SU-DHL-6 (cell line): ENCODE data around the gene RGCC.

Experiments used
- H2AFZ ChIP-seq: fragments of 200-600 bp; sonication (generic); 2 replicates; pipeline ENCODE4 v1.6.1; 2014; ENCODE audit warnings: low read depth, mild to moderate bottlenecking, moderate library complexity, mixed read lengths, antibody characterized with exemption, low read length; ENCODE audit not compliant: severe bottlenecking
- H3F3A ChIP-seq: fragments of 200-600 bp; shearing (Covaris generic); 2 replicates; pipeline ENCODE4 v1.6.0; 2016; ENCODE audit warnings: antibody characterized with exemption, mild to moderate bottlenecking; ENCODE audit not compliant: insufficient read depth
- H3K27ac ChIP-seq: fragments of 200-600 bp; sonication (generic); 2 replicates; pipeline ENCODE4 v1.5.1; 2016; ENCODE audit warnings: low read depth, mild to moderate bottlenecking, low read length, moderate library complexity, mixed read lengths
- H3K27me3 ChIP-seq: fragments of 200-600 bp; sonication (generic), shearing (Covaris generic); 2 replicates; pipeline ENCODE4 v1.6.0; 2014; ENCODE audit warnings: mild to moderate bottlenecking, low read length
- H3K36me3 ChIP-seq: fragments of 200-600 bp; sonication (generic); 2 replicates; pipeline ENCODE4 v1.6.1; 2014; ENCODE audit warnings: mild to moderate bottlenecking, low read length, mixed read lengths
- H3K4me2 ChIP-seq: fragments of 300-600, 200-600 bp; shearing (Covaris generic), sonication (generic); 2 replicates; pipeline ENCODE4 v1.6.0; 2014; ENCODE audit warnings: low read length, low read depth, mild to moderate bottlenecking; ENCODE audit not compliant: poor library complexity, severe bottlenecking
- H3K4me3 ChIP-seq: fragments of 200-600 bp; sonication (generic); 2 replicates; pipeline ENCODE4 v1.5.1; 2014; ENCODE audit warnings: antibody characterized with exemption, low read length, mild to moderate bottlenecking, mixed read lengths; ENCODE audit not compliant: insufficient read depth, poor library complexity, severe bottlenecking
- H3K79me2 ChIP-seq: fragments of 200-600 bp; sonication (generic); 2 replicates; pipeline ENCODE4 v1.6.1; 2014; ENCODE audit warnings: mild to moderate bottlenecking, low read length, moderate library complexity; ENCODE audit not compliant: insufficient read depth
- H3K9ac ChIP-seq: fragments of 200-600 bp; sonication (generic); 2 replicates; pipeline ENCODE4 v1.7.0; 2014; ENCODE audit warnings: mild to moderate bottlenecking, low read length
- H3K9me2 ChIP-seq: fragments of 200-600 bp; sonication (generic); replicated peaks from 2 replicates; pipeline ENCODE4 v1.6.1; 2014; ENCODE audit warnings: low read length; ENCODE audit not compliant: insufficient read depth
- H3K9me3 ChIP-seq: fragments of 200-600 bp; sonication (generic); 2 replicates; pipeline ENCODE4 v1.6.1; 2014; ENCODE audit warnings: low read length, mixed read lengths; ENCODE audit not compliant: insufficient read depth
- H4K20me1 ChIP-seq: fragments of 200-600 bp; sonication (generic); 2 replicates; pipeline ENCODE4 v1.6.1; 2014; ENCODE audit warnings: low read depth, mild to moderate bottlenecking, antibody characterized with exemption, low read length, moderate library complexity, mixed read lengths
- CTCF ChIP-seq: fragments of 200-600 bp; sonication (generic); IDR thresholded peaks from one replicate; pipeline ENCODE4 v1.5.1; 2017; ENCODE audit warnings: antibody characterized with exemption, mild to moderate bottlenecking, low read length, moderate library complexity; ENCODE audit not compliant: insufficient read depth, poor library complexity, severe bottlenecking
- EZH2phosphoT487 ChIP-seq: fragments of 200-600 bp; sonication (generic), shearing (Covaris generic); conservative IDR thresholded peaks from 2 replicates; pipeline ENCODE4 v1.6.1; 2018; ENCODE audit warnings: mild to moderate bottlenecking, antibody characterized with exemption, low read length, moderate library complexity, mixed read lengths

Gene RGCC

GRCh38 chr13:41459432-41460073, 2.2 kb downstream of the RGCC start:
- Histone ChIP-seq H3K36me3 (peaks cover 4% of the 10 kb centered on the region), H4K20me1 (no peaks in the 10 kb centered on the region), H2AFZ (no peak overlapping the region), H3K27ac (peak overlapping the region; percentile 88), H3K27me3 (no peaks in the 10 kb centered on the region), H3K4me3 (peak overlapping the region; percentile 85), H3K9me3 (no peaks in the 10 kb centered on the region), H3K79me2 (peaks cover 55% of the 10 kb centered on the region), H3K9ac (peak overlapping the region; percentile 88), H3K9me2 (no peaks in the 10 kb centered on the region), H3K4me2 (peak overlapping the region; percentile 98), H3F3A (peaks cover 63% of the 10 kb centered on the region)
- TF ChIP-seq CTCF, result no peak
- no peak for TF ChIP-seq EZH2phosphoT487

- Histone ChIP-seq H3F3A (peaks cover 69% of the 10 kb centered on the region), H3K4me3 (peak overlapping the region; percentile 85), H3K27ac (peak overlapping the region; percentile 88), H3K36me3 (peaks cover 4% of the 10 kb centered on the region), H3K9ac (peak overlapping the region; percentile 88), H3K9me2 (no peaks in the 10 kb centered on the region), H2AFZ (no peak overlapping the region), H4K20me1 (no peaks in the 10 kb centered on the region), H3K9me3 (no peaks in the 10 kb centered on the region), H3K27me3 (no peaks in the 10 kb centered on the region), H3K79me2 (peaks cover 61% of the 10 kb centered on the region), H3K4me2 (peak overlapping the region; percentile 98)
- no peak for TF ChIP-seq EZH2phosphoT487
- TF ChIP-seq CTCF, result no peak
These were observed 2.7 kb downstream of the RGCC start for GRCh38 chr13:41460074-41460465.

- H3F3A ChIP-seq, result peaks cover 75% of the 10 kb centered on the region
- no peaks in the 10 kb centered on the region for H3K9me3 ChIP-seq
- H3K79me2 ChIP-seq, result peaks cover 65% of the 10 kb centered on the region
- peaks cover 4% of the 10 kb centered on the region for H3K36me3 ChIP-seq
- no peaks in the 10 kb centered on the region for H4K20me1 ChIP-seq
- peak overlapping the region; percentile 88 for H3K27ac ChIP-seq
- H3K4me2 ChIP-seq, result peak overlapping the region; percentile 98
- no peaks in the 10 kb centered on the region for H3K27me3 ChIP-seq
- TF ChIP-seq CTCF (no peak), EZH2phosphoT487 (no peak)
- no peak overlapping the region for H2AFZ ChIP-seq
- H3K9me2 ChIP-seq, result no peaks in the 10 kb centered on the region
- H3K4me3 ChIP-seq, result peak overlapping the region; percentile 85
- H3K9ac ChIP-seq, result peak overlapping the region; percentile 88
These were observed 3.6 kb downstream of the RGCC start for GRCh38 chr13:41460930-41461329.
